Suprapubic skin (tissue), 3 donors: Measurements from ENCODE around the gene CASP5.
"Not testable (repeated sequence)": the region's sequence is repeated elsewhere in the genome, so short reads cannot be mapped to it uniquely, and the experiment has no call there.

Source experiments
- POLR2AphosphoS5 ChIP-seq, 3 donors: sonication (generic); formaldehyde crosslinking; IDR thresholded peaks; one replicate each; pipeline ENCODE4 v1.6.1; 2017; ENCODE audit warnings: antibody characterized with exemption in 3 of 3
- TF ChIP-seq, protein P1 (sequence below), 2 donors: fragments of 200-600 bp in 1 of 2; fragments of 450-650 bp in 1 of 2; sonication (generic) in 1 of 2; IDR thresholded peaks; one replicate each; pipeline ENCODE4 v1.5.1; 2016 to 2019; ENCODE audit warnings: antibody characterized with exemption in 2 of 2, mild to moderate bottlenecking in 1 of 2, moderate library complexity in 1 of 2

DNA sequence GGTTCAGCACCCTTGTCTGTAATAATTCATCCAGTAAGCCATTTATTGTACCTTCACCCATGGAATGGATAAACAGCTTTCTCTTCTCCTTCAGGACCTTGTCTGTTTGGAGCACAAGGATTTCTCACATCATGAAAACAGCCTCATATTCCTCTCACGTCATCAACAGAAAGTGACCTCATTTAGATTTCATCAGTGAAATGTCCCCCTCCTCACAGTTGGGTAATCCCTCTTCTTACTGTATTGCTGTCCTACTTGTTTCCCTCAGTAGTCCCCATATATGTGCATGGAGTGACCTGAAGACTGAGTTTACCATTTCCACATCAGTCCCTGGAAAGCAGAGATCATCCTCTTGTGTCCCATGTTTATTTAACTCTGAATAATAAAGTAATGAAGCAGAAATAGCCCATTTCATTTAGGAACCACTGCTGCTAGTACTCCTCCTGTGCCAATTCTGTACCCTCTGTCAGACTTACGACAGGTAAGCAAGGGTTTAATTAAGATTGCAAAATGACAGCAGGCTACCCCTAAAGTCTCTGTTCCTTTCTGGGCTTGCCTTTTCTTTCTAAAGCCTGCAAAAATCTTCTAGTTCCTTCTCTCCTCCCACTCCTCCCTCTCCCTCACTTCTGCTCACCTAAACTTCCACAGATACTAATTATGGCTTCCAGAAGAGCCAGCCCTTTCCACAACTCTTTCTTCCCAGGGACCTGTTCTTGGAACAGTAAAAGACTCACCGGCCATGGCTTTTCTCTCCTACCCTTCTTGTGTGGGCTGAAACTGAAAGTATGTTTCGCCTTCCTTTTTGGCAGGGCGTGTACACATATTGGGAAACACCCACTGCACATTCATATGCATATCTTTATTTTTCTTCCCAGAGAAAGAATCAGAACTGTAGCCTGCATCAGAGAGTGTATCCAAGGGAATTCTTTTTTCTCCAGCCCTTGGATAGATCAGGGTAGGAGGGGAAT, 21.9 kb upstream of the CASP5 start, which contains the start of gene CARD16:
- TF ChIP-seq, protein P1, sequence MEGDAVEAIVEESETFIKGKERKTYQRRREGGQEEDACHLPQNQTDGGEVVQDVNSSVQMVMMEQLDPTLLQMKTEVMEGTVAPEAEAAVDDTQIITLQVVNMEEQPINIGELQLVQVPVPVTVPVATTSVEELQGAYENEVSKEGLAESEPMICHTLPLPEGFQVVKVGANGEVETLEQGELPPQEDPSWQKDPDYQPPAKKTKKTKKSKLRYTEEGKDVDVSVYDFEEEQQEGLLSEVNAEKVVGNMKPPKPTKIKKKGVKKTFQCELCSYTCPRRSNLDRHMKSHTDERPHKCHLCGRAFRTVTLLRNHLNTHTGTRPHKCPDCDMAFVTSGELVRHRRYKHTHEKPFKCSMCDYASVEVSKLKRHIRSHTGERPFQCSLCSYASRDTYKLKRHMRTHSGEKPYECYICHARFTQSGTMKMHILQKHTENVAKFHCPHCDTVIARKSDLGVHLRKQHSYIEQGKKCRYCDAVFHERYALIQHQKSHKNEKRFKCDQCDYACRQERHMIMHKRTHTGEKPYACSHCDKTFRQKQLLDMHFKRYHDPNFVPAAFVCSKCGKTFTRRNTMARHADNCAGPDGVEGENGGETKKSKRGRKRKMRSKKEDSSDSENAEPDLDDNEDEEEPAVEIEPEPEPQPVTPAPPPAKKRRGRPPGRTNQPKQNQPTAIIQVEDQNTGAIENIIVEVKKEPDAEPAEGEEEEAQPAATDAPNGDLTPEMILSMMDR (IDR thresholded peaks at IDR 0.05): not testable (repeated sequence)
- TF ChIP-seq POLR2AphosphoS5 (IDR thresholded peaks at IDR 0.05): not testable (repeated sequence)
